HEK293T (cell line): ENCODE data around the gene EIF5A.

Experiments used
- ARNT ChIP-seq: fragments of 450-650 bp; IDR thresholded peaks from 2 replicates; pipeline ENCODE4 v1.6.1; 2017; ENCODE audit warnings: mild to moderate bottlenecking
- BHLHE40 ChIP-seq: fragments of 450-650 bp; IDR thresholded peaks from 2 replicates; pipeline ENCODE4 v1.6.1; 2016; ENCODE audit warnings: mild to moderate bottlenecking, moderate library complexity, borderline replicate concordance
- HDGF ChIP-seq: fragments of 450-650 bp; IDR thresholded peaks from 2 replicates; pipeline ENCODE4 v1.6.1; 2017; ENCODE audit warnings: antibody characterized with exemption, borderline replicate concordance
- SP1 ChIP-seq: fragments of 450-650 bp; IDR thresholded peaks from 2 replicates; pipeline ENCODE4 v1.6.1; 2017
- SUZ12 ChIP-seq: fragments of 450-650 bp; IDR thresholded peaks from 2 replicates; pipeline ENCODE4 v1.6.1; 2016; ENCODE audit warnings: mild to moderate bottlenecking

GRCh38 chr17:7326186-7326585 is 18.8 kb downstream of the EIF5A start:
- TF ChIP-seq SP1: no peak
- no peak for TF ChIP-seq ARNT
- no peak for TF ChIP-seq HDGF
- TF ChIP-seq BHLHE40: no peak
- no peak for TF ChIP-seq SUZ12
